Activated naive CD8-positive, alpha-beta T cell treated with anti-CD3 and anti-CD28 coated beads, Interleukin-2, amount 50 U/mL, for 24 hours (primary cell): ENCODE data around the gene WWC1.

ENCODE experiments used
- ATAC-seq: fragments of 150-1000 bp; cut with Tn5 transposase; one replicate; pipeline ENCODE4 v1.10.0; 2021
- DNase-seq: peaks from one replicate; pipeline ENCODE4 v3.0.0; 2021
- H3K27ac Mint-ChIP-seq: one replicate; pipeline ENCODE4 v1.8.0; 2021; ENCODE audit warnings: mild to moderate bottlenecking, mixed read lengths
- H3K27me3 Mint-ChIP-seq: one replicate; pipeline ENCODE4 v1.8.0; 2021; ENCODE audit warnings: mixed read lengths
- H3K36me3 Mint-ChIP-seq: one replicate; pipeline ENCODE4 v1.8.0; 2021; ENCODE audit warnings: low read depth, mixed read lengths
- H3K4me1 Mint-ChIP-seq: one replicate; pipeline ENCODE4 v1.8.0; 2021; ENCODE audit warnings: mixed read lengths
- H3K4me3 Mint-ChIP-seq: one replicate; pipeline ENCODE4 v1.8.0; 2021; ENCODE audit warnings: mild to moderate bottlenecking, moderate library complexity, mixed read lengths
- H3K9me3 Mint-ChIP-seq: one replicate; pipeline ENCODE4 v1.8.0; 2021; ENCODE audit warnings: mixed read lengths

WWC1 gene

DNA sequence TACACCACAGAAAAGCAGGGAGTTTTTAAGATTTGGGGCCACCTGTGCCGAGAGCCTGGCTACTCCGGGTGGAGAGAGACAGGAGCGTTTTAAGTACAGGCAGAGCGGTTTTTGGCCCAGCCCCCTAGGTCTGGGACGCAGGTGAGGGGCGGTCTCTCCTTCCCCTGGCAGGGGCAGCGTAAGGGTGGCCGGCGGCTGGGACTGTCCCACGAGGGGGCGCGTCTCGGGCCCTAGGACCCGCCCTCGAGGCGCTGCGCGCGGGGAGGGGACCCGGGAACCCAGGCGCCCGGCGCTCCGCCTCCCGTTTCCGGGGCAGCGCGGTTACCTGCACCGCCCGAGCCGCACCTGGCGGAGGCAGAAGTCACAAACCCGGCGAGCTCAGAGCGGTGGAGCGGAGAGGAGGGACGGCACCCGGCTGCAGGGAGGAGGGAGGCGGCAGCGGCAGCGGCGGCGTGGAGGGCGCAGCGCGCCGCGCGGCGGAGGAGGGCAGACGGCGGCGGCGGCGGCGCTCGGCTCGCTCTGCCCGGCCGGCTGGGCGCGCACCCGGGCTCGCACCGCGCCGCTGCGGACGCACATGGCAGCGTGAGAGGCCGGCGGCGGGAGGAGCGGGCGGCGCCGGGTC is at the start of gene WWC1:
WWC1 (plus strand) TSS at position 304 of the 622 bp plus-strand sequence. CDS start 508 bp downstream, outside the sequence.
- Mint-ChIP-seq H3K36me3 (no peaks in the 10 kb centered on the region), H3K4me1 (peaks cover 12% of the 10 kb centered on the region), H3K9me3 (no peaks in the 10 kb centered on the region), H3K27ac (no peak within 1 kb of the TSS), H3K4me3 (peak within 1 kb of the TSS; percentile 53), H3K27me3 (peaks cover 51% of the 10 kb centered on the region)
- DNase-seq = peak; percentile 29
- peak; percentile 70 for ATAC-seq

- no peaks in the 10 kb centered on the region for H3K4me1 Mint-ChIP-seq
- ATAC-seq = no peak
- H3K9me3 Mint-ChIP-seq = no peaks in the 10 kb centered on the region
- no peaks in the 10 kb centered on the region for H3K27me3 Mint-ChIP-seq
- no peak overlapping the region for H3K27ac Mint-ChIP-seq
- no peaks in the 10 kb centered on the region for H3K36me3 Mint-ChIP-seq
- H3K4me3 Mint-ChIP-seq = no peak overlapping the region
- no peak for DNase-seq
Observed at GRCh38 chr5:168244838-168245559, 46.4 kb upstream of the WWC1 start.

GRCh38 chr5:168249923-168250322 is 41.5 kb upstream of the WWC1 start:
- no peak overlapping the region for H3K4me3 Mint-ChIP-seq
- ATAC-seq (no peak), DNase-seq (no peak)
- no peaks in the 10 kb centered on the region for H3K9me3 Mint-ChIP-seq
- H3K36me3 Mint-ChIP-seq = no peaks in the 10 kb centered on the region
- no peaks in the 10 kb centered on the region for H3K27me3 Mint-ChIP-seq
- H3K27ac Mint-ChIP-seq = no peak overlapping the region
- no peaks in the 10 kb centered on the region for H3K4me1 Mint-ChIP-seq

DNA sequence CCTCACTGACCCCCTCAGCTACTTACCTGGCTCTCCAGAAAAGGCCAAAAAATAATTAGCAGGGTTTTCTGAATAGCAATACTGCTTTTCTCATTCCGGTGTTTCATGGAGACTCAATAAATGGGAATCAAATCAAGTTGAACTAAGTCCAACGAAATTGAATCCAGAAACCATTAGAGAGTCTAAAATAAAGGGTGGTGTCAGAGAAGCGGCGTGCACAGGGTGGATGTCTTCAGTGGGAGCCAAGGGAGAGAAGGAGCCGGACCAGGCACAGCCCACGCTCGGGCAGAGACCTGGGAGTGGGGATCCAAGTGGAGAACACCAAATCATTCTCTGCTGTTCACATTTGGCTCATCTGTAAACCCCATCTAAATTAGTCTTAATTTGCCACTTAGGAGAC is 40.2 kb upstream of the WWC1 start:
- no peaks in the 10 kb centered on the region for H3K36me3 Mint-ChIP-seq
- H3K4me3 Mint-ChIP-seq = no peak overlapping the region
- H3K27me3 Mint-ChIP-seq = no peaks in the 10 kb centered on the region
- ATAC-seq (no peak), DNase-seq (no peak)
- H3K9me3 Mint-ChIP-seq = no peaks in the 10 kb centered on the region
- no peaks in the 10 kb centered on the region for H3K4me1 Mint-ChIP-seq
- no peak overlapping the region for H3K27ac Mint-ChIP-seq

DNA sequence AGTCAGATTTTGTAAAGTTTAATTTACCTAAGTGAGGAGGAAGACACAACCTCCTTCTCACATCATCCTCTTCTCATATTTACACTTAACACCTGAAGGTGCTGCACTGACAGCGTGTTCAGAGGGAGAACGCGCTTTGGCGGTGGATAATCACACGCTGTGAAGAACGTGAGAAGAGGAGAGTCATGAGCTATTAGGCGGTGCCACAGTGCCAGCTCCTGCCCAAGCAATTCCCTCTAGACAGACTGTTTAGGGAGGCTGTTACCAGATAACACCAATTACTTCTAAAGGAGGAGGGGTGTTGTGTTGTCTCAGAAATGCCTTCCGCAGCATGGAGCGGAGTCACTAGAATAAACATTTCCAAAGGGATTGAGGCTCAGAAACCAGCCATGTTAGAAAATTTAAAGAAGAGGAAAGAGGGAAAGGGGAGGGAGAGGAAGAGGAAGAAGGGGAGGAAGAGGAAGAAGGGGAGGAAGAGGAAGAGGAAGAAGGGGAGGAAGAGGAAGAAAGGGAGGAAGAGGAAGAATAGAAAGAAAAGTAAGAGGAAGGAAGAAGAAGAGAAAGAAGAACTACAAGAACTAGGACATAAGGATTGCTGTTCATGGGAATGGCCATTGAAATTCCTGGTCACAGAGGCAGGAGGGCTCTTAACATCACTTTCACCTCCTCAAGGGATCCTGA is 37.3 kb upstream of the WWC1 start:
- Mint-ChIP-seq H3K27ac (no peak overlapping the region), H3K4me3 (no peak overlapping the region), H3K36me3 (no peaks in the 10 kb centered on the region), H3K9me3 (no peaks in the 10 kb centered on the region), H3K4me1 (no peaks in the 10 kb centered on the region), H3K27me3 (peaks cover 5% of the 10 kb centered on the region)
- DNase-seq = no peak
- ATAC-seq = no peak

DNA sequence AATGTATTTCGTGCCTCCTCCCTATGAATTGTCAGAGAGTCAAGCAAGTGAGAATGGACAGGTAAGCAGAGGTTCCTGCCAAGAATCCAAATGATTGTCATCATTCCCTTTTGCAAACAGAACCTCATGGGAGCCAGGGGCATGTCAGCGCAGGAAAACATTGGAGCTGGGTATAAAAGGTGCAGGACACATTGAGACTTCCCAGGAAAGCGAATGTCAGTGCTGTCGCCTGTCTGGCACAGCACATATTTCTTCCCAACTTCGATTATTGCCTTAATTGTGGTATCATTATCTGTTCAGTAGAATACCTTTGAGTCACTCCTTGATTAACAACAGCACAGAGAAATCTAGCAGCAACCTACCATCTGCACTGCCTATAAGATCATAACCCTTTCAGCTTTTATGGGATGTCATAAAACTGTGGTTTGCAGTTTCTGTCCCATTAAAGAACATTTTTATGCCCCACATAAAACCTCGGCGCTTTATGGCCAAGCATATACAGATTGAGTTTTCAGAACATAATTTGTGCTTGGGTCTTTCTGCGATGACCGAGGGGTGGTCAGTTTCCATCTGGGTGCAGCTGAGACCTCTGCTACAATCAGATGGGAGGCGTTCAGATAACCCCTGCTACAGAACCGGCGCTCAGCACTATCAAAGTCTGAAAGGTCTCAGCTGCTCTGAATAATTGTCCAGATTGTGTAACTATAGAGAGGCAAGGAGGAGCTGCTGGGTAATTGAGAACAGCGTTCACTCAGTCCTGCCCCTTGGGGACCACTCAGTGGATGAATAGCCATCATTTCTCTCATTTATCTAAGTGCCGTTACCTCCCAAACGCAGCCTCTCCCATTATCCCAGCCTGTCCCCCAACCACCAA is 30.9 kb upstream of the WWC1 start:
- Mint-ChIP-seq H3K27ac (no peak overlapping the region), H3K4me1 (no peaks in the 10 kb centered on the region), H3K27me3 (peaks cover 5% of the 10 kb centered on the region), H3K36me3 (no peaks in the 10 kb centered on the region), H3K9me3 (no peaks in the 10 kb centered on the region), H3K4me3 (no peak overlapping the region)
- no peak for ATAC-seq
- no peak for DNase-seq

GRCh38 chr5:168261227-168261571 is 30.2 kb upstream of the WWC1 start:
- Mint-ChIP-seq H3K36me3 (no peaks in the 10 kb centered on the region), H3K27ac (no peak overlapping the region), H3K4me3 (no peak overlapping the region), H3K27me3 (peaks cover 5% of the 10 kb centered on the region), H3K4me1 (no peaks in the 10 kb centered on the region), H3K9me3 (no peaks in the 10 kb centered on the region)
- ATAC-seq (no peak), DNase-seq (no peak)

- DNase-seq = no peak
- Mint-ChIP-seq H3K27ac (no peak overlapping the region), H3K36me3 (no peaks in the 10 kb centered on the region), H3K4me3 (no peak overlapping the region), H3K4me1 (no peaks in the 10 kb centered on the region), H3K9me3 (no peaks in the 10 kb centered on the region), H3K27me3 (peaks cover 2% of the 10 kb centered on the region)
- ATAC-seq = no peak
Observed at GRCh38 chr5:168262042-168262743, 29.3 kb upstream of the WWC1 start.

GRCh38 chr5:168263121-168263520 is 28.3 kb upstream of the WWC1 start:
- Mint-ChIP-seq H3K27ac (no peak overlapping the region), H3K4me3 (no peak overlapping the region), H3K36me3 (no peaks in the 10 kb centered on the region), H3K9me3 (no peaks in the 10 kb centered on the region), H3K4me1 (no peaks in the 10 kb centered on the region), H3K27me3 (no peaks in the 10 kb centered on the region)
- ATAC-seq (no peak), DNase-seq (no peak)

DNA sequence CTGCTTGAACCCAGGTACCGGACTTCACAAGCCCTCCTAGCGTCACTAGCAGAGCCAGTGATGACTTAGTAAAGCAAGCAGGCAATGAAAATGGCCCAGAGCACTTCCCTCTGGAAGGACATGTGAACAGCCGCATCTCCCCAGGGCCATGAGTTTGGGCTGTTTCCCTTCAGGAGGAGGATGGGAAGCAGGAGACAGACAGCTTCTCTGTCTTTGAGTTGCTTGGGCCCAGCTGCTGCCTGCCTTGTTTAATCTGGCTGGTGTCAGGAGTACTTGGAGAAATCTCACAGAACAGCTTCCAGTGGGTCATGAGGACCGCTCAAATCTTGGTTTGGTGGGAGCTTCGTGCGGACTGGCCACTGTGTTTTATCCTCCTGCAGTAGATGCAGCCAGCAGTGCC is 25.4 kb upstream of the WWC1 start:
- ATAC-seq = no peak
- H3K36me3 Mint-ChIP-seq = no peaks in the 10 kb centered on the region
- H3K4me1 Mint-ChIP-seq = peaks cover 7% of the 10 kb centered on the region
- H3K4me3 Mint-ChIP-seq = no peak overlapping the region
- no peak for DNase-seq
- no peaks in the 10 kb centered on the region for H3K9me3 Mint-ChIP-seq
- H3K27me3 Mint-ChIP-seq = peaks cover 17% of the 10 kb centered on the region
- no peak overlapping the region for H3K27ac Mint-ChIP-seq

- H3K4me1 Mint-ChIP-seq = peaks cover 7% of the 10 kb centered on the region
- DNase-seq = peak; percentile 77
- no peaks in the 10 kb centered on the region for H3K9me3 Mint-ChIP-seq
- H3K36me3 Mint-ChIP-seq = no peaks in the 10 kb centered on the region
- H3K4me3 Mint-ChIP-seq = peak overlapping the region; percentile 29
- peak; percentile 77 for ATAC-seq
- H3K27ac Mint-ChIP-seq = no peak overlapping the region
- peaks cover 22% of the 10 kb centered on the region for H3K27me3 Mint-ChIP-seq
Observed at GRCh38 chr5:168268949-168269936, 22.2 kb upstream of the WWC1 start.

DNA sequence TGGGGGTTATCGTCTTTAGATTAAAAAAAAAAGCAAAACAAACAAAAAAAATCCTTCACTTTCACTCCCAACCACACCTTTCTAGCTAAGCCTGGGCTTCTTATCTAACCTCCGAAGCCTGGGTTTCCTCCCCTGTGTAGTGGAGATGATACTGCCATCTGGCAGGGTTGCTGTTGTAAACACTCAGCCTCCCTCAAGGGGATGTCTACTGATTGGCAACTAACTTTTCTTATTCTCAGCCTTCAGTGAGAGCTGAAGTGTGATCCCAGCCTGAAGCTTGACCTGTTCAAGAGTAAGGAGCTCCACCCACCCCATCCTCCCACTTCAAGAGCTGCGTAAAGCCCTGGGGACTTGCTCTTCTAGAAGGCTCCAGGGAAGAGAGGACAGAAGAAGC is 21.5 kb upstream of the WWC1 start:
- H3K27ac Mint-ChIP-seq = no peak overlapping the region
- H3K4me3 Mint-ChIP-seq = no peak overlapping the region
- peaks cover 7% of the 10 kb centered on the region for H3K4me1 Mint-ChIP-seq

GRCh38 chr5:168270476-168270875 is 21.0 kb upstream of the WWC1 start:
- DNase-seq (no peak), ATAC-seq (no peak)
- H3K27ac Mint-ChIP-seq = no peak overlapping the region
- H3K4me3 Mint-ChIP-seq = no peak overlapping the region
- H3K9me3 Mint-ChIP-seq = no peaks in the 10 kb centered on the region
- H3K27me3 Mint-ChIP-seq = peaks cover 24% of the 10 kb centered on the region
- peaks cover 7% of the 10 kb centered on the region for H3K4me1 Mint-ChIP-seq
- H3K36me3 Mint-ChIP-seq = no peaks in the 10 kb centered on the region

More for the DNA sequence above, 21.5 kb upstream of the WWC1 start:
- ATAC-seq = no peak
- Mint-ChIP-seq H3K36me3 (no peaks in the 10 kb centered on the region), H3K27me3 (peaks cover 23% of the 10 kb centered on the region), H3K9me3 (no peaks in the 10 kb centered on the region)
- no peak for DNase-seq
